ENCODE data around the gene ZRANB2. TPM values are rescaled to one million over a fixed set of nuclear protein-coding genes. Genes with fewer than 3 reads are reported as not detected.

ZRANB2 gene
- total RNA-seq, 1 experiment from 2014 or later = 103 TPM

DNA sequence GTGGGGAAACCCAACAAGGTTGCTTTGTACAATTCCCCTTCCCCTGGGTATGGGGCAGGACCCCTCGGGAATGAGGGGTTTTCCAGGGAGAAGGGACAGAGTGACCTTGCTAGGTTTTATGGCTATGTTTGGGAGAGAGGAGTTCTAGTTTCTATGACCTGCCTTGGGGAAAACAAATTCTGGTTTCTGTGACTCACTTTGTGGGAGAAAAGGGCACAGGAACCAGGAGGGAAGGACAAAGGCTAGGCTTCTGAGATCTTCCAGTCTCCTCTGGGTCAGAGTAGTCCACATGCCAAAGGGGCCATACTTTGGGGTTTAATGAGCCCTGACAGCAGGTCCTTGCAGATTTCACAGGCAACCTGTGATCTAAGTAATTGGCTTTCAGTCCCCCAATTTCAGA is 27.7 kb downstream of the ZRANB2 start:
- H3K23ac ChIP-seq (ENCODE audit: insufficient read length, low read depth, low read length) = no peak overlapping the region
- H3K79me2 ChIP-seq (ENCODE audit: insufficient read depth, low read length) = no peaks in the 10 kb centered on the region
- no CpG with 5 or more reads among the region's 1 CpG for WGBS (ENCODE audit: extremely low coverage, insufficient read length, low lambda C conversion rate)
- no peak overlapping the region for H3K56ac ChIP-seq (ENCODE audit: insufficient read length, low read depth, low read length)
- no peak overlapping the region for H2BK5ac ChIP-seq (ENCODE audit: insufficient read length, low read length)
- H3K4me1 Mint-ChIP-seq = peaks cover 2% of the 10 kb centered on the region in 2 experiments; a peak in 3 of 4 replicates
- no peak overlapping the region for H2BK120ac ChIP-seq (ENCODE audit: low read depth, low read length, poor library complexity, severe bottlenecking)
- H4K5ac ChIP-seq (ENCODE audit: insufficient read length, low read depth, low read length) = no peak overlapping the region
- no peak overlapping the region for H3K4ac ChIP-seq (ENCODE audit: low read depth, low read length)
- no peaks in the 10 kb centered on the region for H3K9me3 ChIP-seq (ENCODE audit: control insufficient read depth, low read depth, low read length)
- H4K91ac ChIP-seq (ENCODE audit: insufficient read length, low read depth, low read length) = no peak overlapping the region
- no peak overlapping the region for H3T11ph ChIP-seq (ENCODE audit: low read length)
- H2AK5ac ChIP-seq (ENCODE audit: insufficient read length, low read length) = no peak overlapping the region
- H4K20me1 ChIP-seq (ENCODE audit: control insufficient read depth, insufficient read depth, insufficient read length) = no peaks in the 10 kb centered on the region
- no peak overlapping the region for H3K14ac ChIP-seq (ENCODE audit: insufficient read depth, low read length)
- 0 out of 2 replicates have a peak, but pooled peaks cover 2% of the 10 kb centered on the region for H3K4me1 ChIP-seq (ENCODE audit: insufficient read depth, low read length)
- H3K9me3 Mint-ChIP-seq = no peaks in the 10 kb centered on the region; a peak in 1 of 5 replicates
- DNase-seq = no peak
- no peaks in the 10 kb centered on the region for H3K79me1 ChIP-seq (ENCODE audit: insufficient read depth, low read depth, low read length, poor library complexity, severe bottlenecking)
- H2BK12ac ChIP-seq (ENCODE audit: insufficient read length, low read depth, low read length) = no peak overlapping the region
- H3K4me2 ChIP-seq (ENCODE audit: insufficient read depth, insufficient read length, low read length) = no peak overlapping the region
- H3K4me3 Mint-ChIP-seq = no peak overlapping the region
- peaks cover 2% of the 10 kb centered on the region; the same call in 1 of the 2 replicates for H3K27me3 ChIP-seq (ENCODE audit: insufficient read depth, low read length)
- H3K27ac Mint-ChIP-seq = no peak overlapping the region
- no peak for TF ChIP-seq CTCF (conservative IDR thresholded peaks at IDR 0.05)
- H3K23me2 ChIP-seq (ENCODE audit: insufficient read length, low read depth, low read length, poor library complexity, severe bottlenecking) = no peaks in the 10 kb centered on the region
- peaks cover 19% of the 10 kb centered on the region for H3K27me3 Mint-ChIP-seq (ENCODE audit: low read depth)
- H3K36me3 Mint-ChIP-seq (ENCODE audit: insufficient read depth in 1 of 3, low read depth in 3 of 3) = peaks cover 0 to 7% (median 0%) of the 10 kb centered on the region in 3 experiments; a peak in 1 of 7 replicates
- no peak overlapping the region for H2BK20ac ChIP-seq (ENCODE audit: low read depth, low read length, poor library complexity, severe bottlenecking)
- H3K27ac ChIP-seq (ENCODE audit: insufficient read length, low read depth, low read length) = no peak overlapping the region
- no peak overlapping the region for H3K18ac ChIP-seq (ENCODE audit: insufficient read length, low read depth, low read length)
- no peak overlapping the region for H3K9ac ChIP-seq (ENCODE audit: extremely low read depth, insufficient read length, low read length)
- no peak overlapping the region for H2BK15ac ChIP-seq (ENCODE audit: low read depth, low read length)
- H4K8ac ChIP-seq (replicated peaks; ENCODE audit: insufficient read length, low read depth, low read length) = no peak overlapping the region
- no peak overlapping the region for H2AFZ ChIP-seq (ENCODE audit: low read length)
